Activated CD4-positive, alpha-beta T cell treated with anti-CD3 and anti-CD28 coated beads, Interleukin-2, amount 50 U/mL, for 1 hour (primary cell): ENCODE data around the gene BUB1.
"Not testable (repeated sequence)": the region's sequence is repeated elsewhere in the genome, so short reads cannot be mapped to it uniquely, and the experiment has no call there.

ENCODE experiments used
- DNase-seq: peaks from one replicate; pipeline ENCODE4 v3.0.0-alpha.2; 2020

Gene BUB1

GRCh38 chr2:110677530-110678456 lies at the start of gene BUB1:
TSS of gene BUB1 (minus strand) at chr2:110678063. CDS start at chr2:110677995, 68 bp downstream.
- DNase-seq: peak; percentile 94

- DNase-seq: no peak
These were observed 48.4 kb upstream of the BUB1 start for GRCh38 chr2:110726285-110726684.

GRCh38 chr2:110725859-110726258 lies 48.0 kb upstream of the BUB1 start:
- no peak for DNase-seq

- no peak for DNase-seq
These were observed 47.5 kb upstream of the BUB1 start for GRCh38 chr2:110725370-110725769.

DNA sequence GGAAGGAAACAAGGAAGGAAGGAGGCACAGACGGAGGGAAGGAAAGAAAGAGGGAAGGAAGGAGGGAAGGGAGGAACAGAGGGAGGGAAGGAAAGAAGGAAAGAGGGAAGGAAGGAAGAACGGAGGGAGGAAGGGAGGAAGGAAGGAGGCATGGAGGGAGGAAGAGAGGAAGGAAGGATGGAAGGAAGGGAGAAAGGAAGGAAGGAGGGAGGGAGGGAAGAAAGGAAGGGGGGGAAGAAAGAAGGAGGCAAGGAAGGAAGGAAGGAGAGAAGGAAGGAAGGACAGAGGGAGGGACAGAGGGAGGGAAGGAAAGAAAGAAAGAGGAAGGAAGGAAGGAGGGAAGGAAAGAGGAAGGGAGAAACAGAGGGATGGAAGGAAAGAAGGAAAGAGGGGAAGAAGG lies 47.0 kb upstream of the BUB1 start:
- no peak for DNase-seq

- DNase-seq: no peak
These were observed 42.7 kb upstream of the BUB1 start for GRCh38 chr2:110720547-110720946.

- DNase-seq: no peak
These were observed 41.1 kb upstream of the BUB1 start for GRCh38 chr2:110718990-110719389.

DNA sequence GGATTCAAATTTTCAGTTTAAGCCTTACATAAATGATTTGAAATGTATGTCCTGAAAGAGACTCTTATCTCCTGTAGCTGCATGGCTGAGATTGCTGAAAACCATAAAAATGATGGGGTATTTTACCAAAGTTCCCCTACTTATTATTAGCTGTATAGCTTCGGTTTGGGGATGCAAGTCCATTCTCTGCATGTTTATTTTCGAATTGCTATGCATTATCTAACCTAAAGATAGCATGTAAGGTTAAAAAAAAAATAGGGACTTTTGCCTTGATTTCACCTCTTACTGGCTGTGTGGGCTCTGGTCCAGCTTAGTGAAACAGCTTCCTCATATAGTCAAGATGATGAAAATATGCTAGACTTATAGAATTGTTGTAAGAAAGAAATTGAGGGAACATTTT lies 40.5 kb upstream of the BUB1 start:
- DNase-seq: no peak

- DNase-seq: no peak
These were observed 39.9 kb upstream of the BUB1 start for GRCh38 chr2:110717734-110718133.

GRCh38 chr2:110716959-110717645 lies 39.2 kb upstream of the BUB1 start:
- no peak for DNase-seq

DNA sequence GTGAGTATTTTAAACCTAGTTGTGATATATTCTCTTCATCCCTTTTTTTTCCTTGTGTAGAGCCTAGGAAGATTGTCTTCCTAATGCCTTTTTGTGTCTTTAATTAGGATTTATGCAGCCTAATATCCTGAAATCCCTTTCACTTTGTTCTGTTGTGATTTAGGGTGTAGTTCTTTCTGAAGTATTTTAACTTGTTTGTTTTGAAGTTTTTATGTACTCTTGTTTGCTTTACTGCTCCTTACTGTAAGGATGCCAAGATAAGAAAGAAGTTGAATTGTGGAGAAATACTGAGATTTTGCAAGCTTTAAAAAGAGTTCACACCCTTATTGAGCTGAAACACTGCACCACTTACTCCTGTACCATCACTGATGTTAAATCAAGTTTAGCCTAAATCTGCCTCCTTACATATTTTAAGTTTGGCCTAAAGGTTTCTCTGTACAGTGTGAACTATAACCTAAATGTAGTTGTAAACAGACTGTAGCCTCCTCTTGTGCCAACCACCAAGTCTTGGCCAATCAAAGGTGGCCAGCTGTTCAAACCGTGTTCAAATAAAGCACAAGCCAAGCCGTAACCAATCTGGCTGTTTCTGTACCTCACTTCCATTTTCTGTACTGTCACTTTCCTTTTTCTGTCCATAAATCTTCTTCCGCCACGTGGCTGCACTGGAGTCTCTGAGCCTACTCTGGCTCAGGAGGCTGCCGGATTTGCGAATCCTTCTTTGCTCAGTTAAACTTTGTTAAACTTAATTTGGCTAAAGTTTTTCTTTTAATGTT lies 36.8 kb upstream of the BUB1 start:
- no peak for DNase-seq

- no peak for DNase-seq
These were observed 35.9 kb upstream of the BUB1 start for GRCh38 chr2:110713513-110714362.

DNA sequence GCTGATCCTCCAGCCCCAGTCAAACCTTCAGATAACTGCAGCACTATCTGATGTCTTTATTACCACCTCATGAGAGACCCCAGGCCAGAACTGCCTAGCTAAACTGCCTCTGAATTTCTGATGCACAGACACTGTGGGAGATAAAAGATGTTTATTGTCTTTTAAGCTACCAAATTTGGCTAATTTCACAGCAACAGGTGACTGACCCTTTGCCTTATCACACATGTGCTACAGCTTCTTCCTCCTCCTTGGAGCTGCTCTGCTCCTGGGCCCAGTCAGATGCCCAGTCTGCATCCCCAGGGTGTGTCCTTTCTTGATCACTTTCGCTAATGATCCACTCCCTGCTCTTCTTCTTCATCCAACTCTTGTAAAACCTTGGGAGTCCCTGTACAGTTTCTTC lies 34.9 kb upstream of the BUB1 start:
- no peak for DNase-seq

GRCh38 chr2:110708455-110708854 lies 30.6 kb upstream of the BUB1 start:
- no peak for DNase-seq

DNA sequence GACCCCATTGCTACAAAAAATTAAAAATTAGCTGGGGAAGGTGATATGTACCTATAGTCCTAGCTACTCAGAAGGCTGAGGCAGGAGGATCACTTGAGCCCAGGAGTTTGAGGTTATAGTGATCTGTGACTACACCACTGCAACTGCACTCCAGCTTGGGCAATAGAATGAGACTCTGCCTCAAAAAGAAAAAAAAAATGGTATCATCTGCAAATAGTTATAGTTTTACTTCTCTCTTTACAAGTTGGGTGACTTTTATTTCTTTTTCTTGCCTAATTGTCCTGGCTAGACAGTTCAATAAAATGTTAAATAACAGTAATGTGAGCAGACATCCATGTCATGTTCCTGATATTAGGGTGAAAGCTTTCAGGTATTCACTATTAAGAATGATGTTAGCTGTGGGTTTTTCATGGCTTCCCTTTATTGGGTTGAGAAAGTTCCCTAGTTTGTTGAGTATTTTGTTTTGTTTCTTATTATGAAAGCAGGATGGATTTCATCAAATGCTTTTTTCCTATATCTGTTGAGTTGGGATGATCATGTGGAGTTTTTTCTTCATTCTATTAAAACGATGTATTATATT lies 29.6 kb upstream of the BUB1 start:
- no peak for DNase-seq

GRCh38 chr2:110702514-110703380 lies 24.9 kb upstream of the BUB1 start:
- DNase-seq: no peak

DNA sequence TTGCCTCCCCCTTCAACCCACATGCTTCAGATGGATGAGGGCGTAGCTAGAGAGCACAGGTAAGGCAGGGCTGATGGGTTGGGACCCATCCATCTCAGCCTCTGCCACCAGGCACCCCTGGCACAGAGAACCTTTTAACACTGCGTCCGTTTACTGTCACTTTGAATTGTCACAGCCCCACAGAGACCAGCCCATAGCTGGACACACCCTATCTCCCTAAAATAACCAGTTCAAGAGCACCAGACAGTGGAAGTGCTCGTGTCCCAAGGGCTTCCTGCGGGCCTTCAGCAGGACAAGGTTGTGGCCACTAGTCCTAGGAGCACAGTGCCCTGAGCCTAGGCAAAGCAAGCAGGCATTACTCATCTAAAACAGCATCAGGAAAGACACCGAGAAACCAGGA lies 20.4 kb upstream of the BUB1 start:
- not testable (repeated sequence) for DNase-seq

- not testable (repeated sequence) for DNase-seq
These were observed 17.5 kb upstream of the BUB1 start for GRCh38 chr2:110695146-110695898.

GRCh38 chr2:110691612-110692258 lies 13.9 kb upstream of the BUB1 start:
- no peak for DNase-seq
